Measurements from ENCODE around the gene AP1G2.
A peak's percentile ranks its signal among the peaks of the same experiment; 100 is the strongest.

AP1G2 gene

DNA sequence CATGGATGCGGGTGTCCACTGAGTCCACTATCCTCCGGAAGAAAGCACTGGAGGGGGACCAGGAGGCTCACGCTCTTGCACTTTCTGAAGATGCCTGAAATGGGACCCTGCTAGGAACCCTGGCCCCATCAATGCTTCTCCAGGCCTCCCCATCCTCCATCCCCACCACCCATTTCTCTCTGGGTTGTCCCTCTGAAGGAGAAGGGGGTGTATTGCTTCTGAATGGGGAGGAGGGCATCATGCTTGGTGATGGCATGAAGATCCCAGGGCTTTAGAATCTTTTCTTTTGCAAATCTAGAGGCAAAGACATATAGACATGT, 11.7 kb upstream of the AP1G2 start:
- H3K9ac ChIP-seq (ENCODE audit: low read depth, low read length) = no peak overlapping the region
- no peaks in the 10 kb centered on the region for H3K36me3 ChIP-seq (ENCODE audit: control insufficient read depth, insufficient read depth, low read length)
- peaks cover 16% of the 10 kb centered on the region for H3K4me1 ChIP-seq (ENCODE audit: control insufficient read depth, insufficient read depth, low read length)
- no peak overlapping the region for H3K27ac ChIP-seq (ENCODE audit: low read depth, low read length)
- H3K9me3 ChIP-seq (ENCODE audit: control insufficient read depth, insufficient read depth, low read length) = no peaks in the 10 kb centered on the region
- peaks cover 49% of the 10 kb centered on the region for H3K27me3 ChIP-seq (ENCODE audit: control insufficient read depth, insufficient read depth, low read length)
- peak overlapping the region; percentile 73; the same call in 1 of the 2 replicates for H3K4me3 ChIP-seq (ENCODE audit: low read depth, low read length)

DNA sequence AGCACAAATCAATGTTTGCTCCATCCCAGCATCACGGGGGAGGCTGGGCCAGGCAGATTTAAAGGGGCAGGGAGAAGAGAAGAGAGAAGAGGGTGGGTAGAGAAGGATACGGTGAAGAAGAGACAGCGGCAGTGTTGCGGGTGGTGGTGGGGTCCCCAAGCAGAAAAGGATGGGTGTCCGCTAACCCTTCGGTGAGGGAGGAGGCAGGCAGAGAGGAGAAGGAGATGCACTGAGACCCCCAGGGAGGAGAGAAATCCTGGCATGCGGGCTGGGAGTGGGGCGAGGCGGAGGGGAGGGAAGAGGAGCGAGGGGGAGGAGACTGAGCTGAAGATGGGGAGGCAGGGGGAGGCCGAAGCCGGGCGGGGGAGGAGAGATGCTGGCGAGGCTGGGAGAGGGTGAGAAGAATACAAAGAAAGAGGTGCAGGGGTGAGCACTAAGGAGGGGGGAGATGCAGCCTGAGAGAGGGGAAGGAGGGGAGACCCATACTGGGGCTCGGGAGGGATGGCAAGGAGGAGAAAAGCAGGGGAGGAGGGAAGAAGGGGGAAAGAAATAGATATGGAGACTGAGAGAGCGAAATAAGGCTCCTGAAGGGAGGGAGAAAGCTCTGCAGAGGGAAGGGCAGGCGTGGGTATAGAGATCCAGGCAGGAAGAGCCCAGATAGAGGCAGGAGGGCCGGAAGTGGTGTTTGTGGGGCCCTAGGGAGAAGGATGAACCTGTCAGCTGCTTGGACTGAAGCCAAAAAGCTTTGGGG, 11.1 kb upstream of the AP1G2 start, which contains the start of gene JPH4:
Gene JPH4, minus strand, starts transcription at position 231 of the 751 bp plus-strand sequence. CDS start 1,337 bp downstream, outside the sequence.
- peak within 1 kb of the TSS; percentile 73 for H3K4me3 ChIP-seq (ENCODE audit: low read depth, low read length)
- H3K9ac ChIP-seq (ENCODE audit: low read depth, low read length) = no peak within 1 kb of the TSS
- H3K36me3 ChIP-seq (ENCODE audit: control insufficient read depth, insufficient read depth, low read length) = no peaks in the 10 kb centered on the region
- H3K27me3 ChIP-seq (ENCODE audit: control insufficient read depth, insufficient read depth, low read length) = peaks cover 49% of the 10 kb centered on the region
- H3K4me1 ChIP-seq (ENCODE audit: control insufficient read depth, insufficient read depth, low read length) = peaks cover 16% of the 10 kb centered on the region
- no peak within 1 kb of the TSS for H3K27ac ChIP-seq (ENCODE audit: low read depth, low read length)
- no peaks in the 10 kb centered on the region for H3K9me3 ChIP-seq (ENCODE audit: control insufficient read depth, insufficient read depth, low read length)

DNA sequence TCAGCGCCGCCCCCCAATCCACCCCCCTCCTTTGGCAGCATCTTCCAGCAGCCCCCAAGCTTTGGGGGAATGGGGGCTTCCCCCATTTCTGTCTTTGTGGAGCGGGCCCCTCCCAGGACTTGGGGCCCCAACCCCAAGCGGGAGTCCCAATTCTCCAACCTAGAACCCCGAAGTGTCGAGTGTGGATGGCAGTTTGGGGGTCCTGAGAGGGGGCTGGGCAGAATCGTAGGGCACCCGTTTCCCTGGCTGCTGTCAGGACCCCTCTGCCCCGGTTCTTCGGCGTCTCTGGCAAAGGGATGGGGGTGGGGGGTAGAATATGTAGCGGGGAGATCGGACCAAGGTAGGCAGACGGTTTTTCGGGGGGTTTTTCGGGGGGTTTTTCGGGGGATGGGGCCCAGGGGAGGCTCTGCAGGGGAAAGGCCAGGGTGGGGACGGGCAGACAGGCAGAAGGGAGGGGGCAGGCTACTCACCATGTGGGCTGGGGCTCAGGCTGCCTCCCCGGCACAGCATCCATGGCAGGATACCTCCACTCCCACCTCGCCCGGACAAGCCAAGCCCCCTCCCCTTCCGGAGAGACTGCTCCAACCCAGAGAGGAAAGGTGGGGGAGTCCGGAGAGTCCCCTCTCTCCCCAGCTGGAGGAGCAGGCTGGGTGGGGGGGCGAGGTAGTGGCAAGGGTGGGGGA, 10.3 kb upstream of the AP1G2 start:
- peak overlapping the region; percentile 73 for H3K4me3 ChIP-seq (ENCODE audit: low read depth, low read length)
- no peak overlapping the region for H3K27ac ChIP-seq (ENCODE audit: low read depth, low read length)
- peaks cover 16% of the 10 kb centered on the region for H3K4me1 ChIP-seq (ENCODE audit: control insufficient read depth, insufficient read depth, low read length)
- peaks cover 49% of the 10 kb centered on the region for H3K27me3 ChIP-seq (ENCODE audit: control insufficient read depth, insufficient read depth, low read length)
- no peaks in the 10 kb centered on the region for H3K9me3 ChIP-seq (ENCODE audit: control insufficient read depth, insufficient read depth, low read length)
- H3K9ac ChIP-seq (ENCODE audit: low read depth, low read length) = no peak overlapping the region
- no peaks in the 10 kb centered on the region for H3K36me3 ChIP-seq (ENCODE audit: control insufficient read depth, insufficient read depth, low read length)

DNA sequence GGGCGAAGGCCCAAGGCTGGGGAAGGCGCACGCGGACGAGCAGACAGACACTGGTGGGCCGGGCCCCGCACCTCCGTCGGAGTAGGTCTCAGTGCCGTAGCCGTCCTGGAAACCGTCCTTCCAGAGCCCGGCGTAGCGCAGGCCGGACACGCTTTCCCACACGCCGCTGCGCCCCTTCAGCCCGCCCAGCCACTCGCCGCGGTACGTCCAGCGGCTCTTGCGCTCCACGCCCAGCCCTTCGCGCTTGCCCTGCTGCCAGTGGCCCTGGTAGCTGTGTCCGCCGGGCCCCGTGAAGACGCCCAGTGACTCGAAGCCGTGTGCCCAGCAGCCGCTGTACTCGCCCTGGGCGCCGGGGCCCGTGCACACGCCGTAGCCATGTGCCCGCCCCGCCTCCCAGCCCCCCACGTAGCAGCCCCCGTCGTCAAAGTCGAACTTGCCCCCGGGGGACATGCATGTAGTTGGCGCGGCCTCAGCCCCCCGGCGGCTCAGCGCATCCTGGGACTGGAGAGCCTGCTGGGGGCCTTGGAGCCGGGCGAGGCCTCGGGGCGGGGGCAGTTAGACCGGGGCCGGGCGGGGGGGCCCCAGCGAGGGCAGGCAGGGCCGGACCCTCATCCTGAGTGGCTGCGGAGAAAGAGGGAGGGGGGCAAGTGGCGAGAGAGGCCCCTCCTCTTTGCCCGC, 9.6 kb upstream of the AP1G2 start:
- peak overlapping the region; percentile 73 for H3K4me3 ChIP-seq (ENCODE audit: low read depth, low read length)
- peaks cover 49% of the 10 kb centered on the region for H3K27me3 ChIP-seq (ENCODE audit: control insufficient read depth, insufficient read depth, low read length)
- H3K36me3 ChIP-seq (ENCODE audit: control insufficient read depth, insufficient read depth, low read length) = no peaks in the 10 kb centered on the region
- peaks cover 16% of the 10 kb centered on the region for H3K4me1 ChIP-seq (ENCODE audit: control insufficient read depth, insufficient read depth, low read length)
- H3K27ac ChIP-seq (ENCODE audit: low read depth, low read length) = no peak overlapping the region
- H3K9me3 ChIP-seq (ENCODE audit: control insufficient read depth, insufficient read depth, low read length) = no peaks in the 10 kb centered on the region
- H3K9ac ChIP-seq (ENCODE audit: low read depth, low read length) = no peak overlapping the region

DNA sequence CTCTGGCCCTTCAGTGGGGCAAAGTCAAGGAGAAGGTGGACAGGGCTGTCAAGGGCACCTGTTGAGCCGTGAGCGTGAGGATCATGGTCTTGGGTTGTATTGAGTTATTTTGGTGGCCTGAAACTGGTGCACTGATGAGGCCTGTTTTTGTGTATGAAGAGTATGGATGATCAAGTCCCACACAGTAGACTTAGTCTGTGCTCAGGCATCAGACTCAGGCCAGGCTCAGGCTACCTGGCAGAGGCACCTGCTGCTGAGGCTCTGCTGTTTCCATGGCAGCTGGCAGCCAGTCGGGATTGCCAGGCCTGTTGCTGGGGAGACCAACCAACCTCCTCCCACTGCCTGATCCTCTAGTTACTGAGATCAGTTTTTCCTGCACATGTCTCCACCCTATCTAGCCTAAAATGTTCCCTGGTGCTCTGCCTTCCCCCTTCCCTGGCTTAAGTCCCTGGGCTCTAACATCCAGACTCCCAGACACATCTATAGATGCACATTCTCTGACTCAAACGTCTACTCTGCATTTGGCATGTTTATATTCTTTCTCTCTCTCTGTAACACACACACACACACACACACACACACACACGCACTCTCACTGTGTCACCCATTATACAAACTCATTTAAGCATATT, 5.9 kb upstream of the AP1G2 start:
- Histone ChIP-seq H3K36me3 (ENCODE audit: control insufficient read depth, insufficient read depth, low read length) (no peaks in the 10 kb centered on the region), H3K9me3 (ENCODE audit: control insufficient read depth, insufficient read depth, low read length) (no peaks in the 10 kb centered on the region), H3K4me3 (ENCODE audit: low read depth, low read length) (no peak overlapping the region), H3K27me3 (ENCODE audit: control insufficient read depth, insufficient read depth, low read length) (peaks cover 40% of the 10 kb centered on the region), H3K27ac (ENCODE audit: low read depth, low read length) (no peak overlapping the region), H3K4me1 (ENCODE audit: control insufficient read depth, insufficient read depth, low read length) (peaks cover 15% of the 10 kb centered on the region), H3K9ac (ENCODE audit: low read depth, low read length) (no peak overlapping the region)

DNA sequence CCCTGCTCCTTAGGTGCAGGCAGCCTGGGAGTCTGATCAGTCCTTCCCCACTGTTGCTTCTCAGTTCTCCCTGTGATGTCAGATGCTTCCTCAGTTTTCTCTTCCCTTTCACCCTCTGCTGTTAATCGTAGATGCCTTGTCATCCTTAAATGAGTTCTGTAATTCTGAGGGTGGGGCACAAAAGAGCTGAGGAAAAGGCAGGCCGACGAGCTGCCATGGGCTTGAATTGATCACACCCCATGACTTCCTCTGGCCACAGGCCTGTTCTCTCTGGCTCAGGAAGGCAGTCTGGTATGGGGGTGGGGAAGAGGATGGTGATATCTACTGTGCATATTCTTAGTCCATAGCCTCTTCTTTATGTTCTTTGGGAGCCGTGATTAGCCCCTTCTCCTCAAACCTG, 5.2 kb upstream of the AP1G2 start:
- Histone ChIP-seq H3K9me3 (ENCODE audit: control insufficient read depth, insufficient read depth, low read length) (no peaks in the 10 kb centered on the region), H3K4me1 (ENCODE audit: control insufficient read depth, insufficient read depth, low read length) (peaks cover 17% of the 10 kb centered on the region), H3K36me3 (ENCODE audit: control insufficient read depth, insufficient read depth, low read length) (no peaks in the 10 kb centered on the region), H3K27me3 (ENCODE audit: control insufficient read depth, insufficient read depth, low read length) (peaks cover 35% of the 10 kb centered on the region), H3K9ac (ENCODE audit: low read depth, low read length) (no peak overlapping the region), H3K4me3 (ENCODE audit: low read depth, low read length) (no peak overlapping the region), H3K27ac (ENCODE audit: low read depth, low read length) (no peak overlapping the region)

DNA sequence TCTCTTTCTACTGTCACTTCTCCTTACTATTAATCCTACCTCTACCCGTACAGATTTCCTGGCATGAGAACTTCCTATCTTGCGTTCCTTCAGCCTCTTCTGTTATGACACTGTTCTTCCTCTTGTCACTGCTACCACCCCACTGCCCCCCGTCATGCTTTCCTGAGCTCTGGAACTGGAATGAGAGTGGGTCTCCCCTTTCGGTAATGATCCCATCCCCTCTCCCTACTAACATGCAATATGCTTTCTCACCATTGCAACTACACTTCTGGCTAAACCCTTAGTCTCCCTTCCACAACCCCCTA, 4.9 kb upstream of the AP1G2 start:
- Histone ChIP-seq H3K27me3 (ENCODE audit: control insufficient read depth, insufficient read depth, low read length) (peaks cover 31% of the 10 kb centered on the region), H3K4me1 (ENCODE audit: control insufficient read depth, insufficient read depth, low read length) (peaks cover 17% of the 10 kb centered on the region), H3K9me3 (ENCODE audit: control insufficient read depth, insufficient read depth, low read length) (no peaks in the 10 kb centered on the region), H3K36me3 (ENCODE audit: control insufficient read depth, insufficient read depth, low read length) (no peaks in the 10 kb centered on the region), H3K9ac (ENCODE audit: low read depth, low read length) (no peak overlapping the region), H3K27ac (ENCODE audit: low read depth, low read length) (no peak overlapping the region), H3K4me3 (ENCODE audit: low read depth, low read length) (no peak overlapping the region)

DNA sequence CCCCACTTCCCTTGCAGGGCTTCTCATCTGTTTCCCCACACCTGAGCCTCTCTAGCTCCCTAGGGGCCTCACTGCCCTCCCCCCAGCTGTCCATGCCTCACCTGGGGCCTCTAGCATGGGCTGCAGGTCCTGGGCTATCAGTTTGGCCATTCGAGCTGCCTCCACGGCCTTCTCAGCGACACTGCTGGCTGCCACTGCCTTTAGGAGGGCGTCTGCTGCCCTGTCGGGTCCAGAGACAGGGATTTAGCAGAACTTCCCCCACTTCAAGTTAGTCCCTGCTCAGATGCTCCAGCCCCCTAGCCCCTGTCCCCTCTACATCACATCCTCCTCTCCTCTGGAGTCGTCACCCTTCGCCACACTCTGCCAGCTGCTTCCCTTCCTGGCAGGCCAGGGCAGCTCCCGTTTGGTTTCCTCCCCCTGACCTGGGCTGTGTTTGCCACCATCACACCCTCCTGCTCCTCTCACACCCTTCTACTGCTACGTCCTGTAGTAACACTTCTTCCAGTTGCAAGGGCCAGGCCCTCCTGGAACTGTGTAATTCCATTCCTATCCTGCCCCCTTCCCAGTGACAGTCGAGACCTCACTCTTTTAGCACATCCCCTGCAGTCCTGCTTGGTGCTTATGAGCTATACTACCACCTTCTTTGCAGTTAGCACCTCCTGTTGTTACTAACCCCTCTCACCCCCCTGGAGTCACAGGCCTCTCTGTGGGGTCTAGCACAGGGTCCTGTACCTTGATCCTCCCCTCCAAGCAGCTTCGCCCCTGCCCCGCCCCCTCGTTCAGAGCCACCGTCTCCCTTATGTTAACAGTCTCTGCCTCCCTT, 4.3 kb upstream of the AP1G2 start:
- no peak overlapping the region for H3K4me3 ChIP-seq (ENCODE audit: low read depth, low read length)
- H3K4me1 ChIP-seq (ENCODE audit: control insufficient read depth, insufficient read depth, low read length) = peaks cover 17% of the 10 kb centered on the region
- H3K27ac ChIP-seq (ENCODE audit: low read depth, low read length) = no peak overlapping the region
- H3K36me3 ChIP-seq (ENCODE audit: control insufficient read depth, insufficient read depth, low read length) = no peaks in the 10 kb centered on the region
- no peak overlapping the region for H3K9ac ChIP-seq (ENCODE audit: low read depth, low read length)
- peaks cover 26% of the 10 kb centered on the region for H3K27me3 ChIP-seq (ENCODE audit: control insufficient read depth, insufficient read depth, low read length)
- H3K9me3 ChIP-seq (ENCODE audit: control insufficient read depth, insufficient read depth, low read length) = no peaks in the 10 kb centered on the region

DNA sequence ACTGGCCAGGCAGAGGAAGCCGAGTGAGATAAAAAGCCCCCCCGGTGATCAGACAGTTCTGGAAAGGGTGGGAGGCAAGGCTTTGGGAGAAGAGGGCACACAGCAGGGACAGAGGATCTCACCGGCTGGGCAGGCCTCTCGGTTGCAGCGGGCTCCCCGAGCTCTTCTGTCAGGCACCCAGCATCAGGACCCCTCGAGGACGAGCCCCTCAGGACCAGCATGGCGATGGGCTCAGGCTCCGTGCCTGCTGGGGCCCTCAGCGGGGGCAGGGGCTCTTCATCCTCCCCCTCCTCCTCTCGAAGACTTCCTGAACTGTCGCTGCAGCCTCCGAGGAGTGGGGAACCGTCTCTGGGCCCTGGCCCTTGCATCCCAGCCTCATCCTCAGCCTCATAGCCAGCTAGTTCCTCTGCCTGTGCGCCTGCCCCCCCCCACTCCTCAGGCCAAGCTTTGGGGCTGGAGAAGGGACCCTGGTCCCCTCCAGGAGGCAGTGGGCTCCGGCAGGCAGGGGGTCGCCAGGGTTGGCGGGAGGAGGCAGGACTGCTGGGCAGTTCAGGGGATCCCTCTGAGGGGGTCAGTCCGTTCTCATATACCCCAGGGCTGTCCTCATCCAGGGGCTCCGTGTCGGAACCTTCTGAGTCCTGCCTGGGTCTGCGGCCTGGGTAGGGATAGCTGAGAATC, 3.4 kb upstream of the AP1G2 start:
- peaks cover 21% of the 10 kb centered on the region for H3K4me1 ChIP-seq (ENCODE audit: control insufficient read depth, insufficient read depth, low read length)
- no peak overlapping the region for H3K4me3 ChIP-seq (ENCODE audit: low read depth, low read length)
- H3K9me3 ChIP-seq (ENCODE audit: control insufficient read depth, insufficient read depth, low read length) = no peaks in the 10 kb centered on the region
- H3K27me3 ChIP-seq (ENCODE audit: control insufficient read depth, insufficient read depth, low read length) = peaks cover 16% of the 10 kb centered on the region
- H3K36me3 ChIP-seq (ENCODE audit: control insufficient read depth, insufficient read depth, low read length) = peaks cover 3% of the 10 kb centered on the region; the same call in 1 of the 2 replicates
- no peak overlapping the region for H3K9ac ChIP-seq (ENCODE audit: low read depth, low read length)
- no peak overlapping the region for H3K27ac ChIP-seq (ENCODE audit: low read depth, low read length)
